IMR-90 (cell line): ENCODE results near the gene GALNT9. TPM values are rescaled to one million over a fixed set of nuclear protein-coding genes. Genes with fewer than 3 reads are reported as not detected.

Experiments
- ATAC-seq: fragments of 200-7000 bp; cut with Tn5 transposase; 2 replicates; pipeline ENCODE4 v1.9.1; 2020; ENCODE audit warnings: low read depth, mild to moderate bottlenecking, moderate library complexity
- BruUV-seq: library from RNA; stranded (reverse); fragments of 400-500 nt; replicated peaks from 2 replicates; lab custom pipeline; 2021; lab: Mats Ljungman, UMichigan
- CTCF ChIA-PET: fragments of 300-600 bp; formaldehyde crosslinking; extraction: SDS; loops from one replicate; lab custom pipeline; 2021; ENCODE audit warnings: antibody characterized with exemption; lab: Yijun Ruan, JAX
- POLR2A ChIA-PET: fragments of 300-600 bp; sonication (Branson Sonifier 250); formaldehyde crosslinking; loops from one replicate; lab custom pipeline; 2022; ENCODE audit warnings: antibody characterized with exemption; ENCODE audit not compliant: unreplicated experiment; lab: Charles Lee
- DNase-seq: peaks from one replicate; pipeline ENCODE4 v3.0.0; 2013
- H2AFZ ChIP-seq: replicated peaks from 2 replicates; pipeline ENCODE3; 2013; ENCODE audit warnings: low read length, mild to moderate bottlenecking; ENCODE audit not compliant: poor library complexity
- H2AK5ac ChIP-seq: 2 replicates; pipeline ENCODE4 v1.6.1; 2013; ENCODE audit warnings: low read depth, low read length, inconsistent platforms
- H2AK9ac ChIP-seq: replicated peaks from 2 replicates; pipeline ENCODE3; 2013; ENCODE audit warnings: mild to moderate bottlenecking, low read depth, low read length, moderate library complexity; ENCODE audit not compliant: poor library complexity
- H2BK120ac ChIP-seq: 2 replicates; pipeline ENCODE4 v1.6.1; 2013; ENCODE audit warnings: low read depth, low read length, inconsistent platforms
- H2BK15ac ChIP-seq: 3 replicates; pipeline ENCODE4 v1.6.1; 2013; ENCODE audit warnings: low read depth, low read length, inconsistent platforms
- H2BK20ac ChIP-seq: 2 replicates; pipeline ENCODE4 v1.6.1; 2013; ENCODE audit warnings: low read depth, mild to moderate bottlenecking, inconsistent platforms, low read length, moderate library complexity
- H2BK5ac ChIP-seq: 2 replicates; pipeline ENCODE4 v1.6.1; 2013; ENCODE audit warnings: mild to moderate bottlenecking, low read depth, low read length, inconsistent platforms; ENCODE audit not compliant: poor library complexity, severe bottlenecking
- H3K14ac ChIP-seq: replicated peaks from 2 replicates; pipeline ENCODE4 v1.6.1; 2013; ENCODE audit warnings: low read depth, low read length, inconsistent platforms
- H3K18ac ChIP-seq: 2 replicates; pipeline ENCODE4 v1.6.1; 2013; ENCODE audit warnings: low read depth, low read length, control low read depth
- H3K23ac ChIP-seq: 2 replicates; pipeline ENCODE4 v1.6.1; 2013; ENCODE audit warnings: low read depth, low read length, inconsistent platforms
- H3K27ac ChIP-seq: 2 replicates; pipeline ENCODE4 v1.5.1; 2013; ENCODE audit warnings: mild to moderate bottlenecking, control low read depth, low read length; ENCODE audit not compliant: insufficient read depth
- H3K27me3 ChIP-seq: 2 replicates; pipeline ENCODE4 v1.6.1; 2013; ENCODE audit warnings: low read length; ENCODE audit not compliant: control insufficient read depth, insufficient read depth
- H3K36me3 ChIP-seq: 2 replicates; pipeline ENCODE4 v1.6.1; 2013; ENCODE audit warnings: low read length, mixed read lengths; ENCODE audit not compliant: control insufficient read depth, insufficient read depth
- H3K4ac ChIP-seq: 2 replicates; pipeline ENCODE4 v1.6.1; 2013; ENCODE audit warnings: low read depth, low read length, inconsistent platforms
- H3K4me1 ChIP-seq: 2 replicates; pipeline ENCODE4 v1.6.1; 2013; ENCODE audit warnings: low read length, mixed read lengths; ENCODE audit not compliant: control insufficient read depth, insufficient read depth
- H3K4me2 ChIP-seq: 2 replicates; pipeline ENCODE4 v1.6.1; 2013; ENCODE audit warnings: low read depth, mild to moderate bottlenecking, control low read depth, low read length, moderate library complexity
- H3K4me3 ChIP-seq: 2 replicates; pipeline ENCODE4 v1.5.1; 2013; ENCODE audit warnings: low read depth, mild to moderate bottlenecking, control low read depth, low read length, moderate library complexity; ENCODE audit not compliant: insufficient read depth
- H3K56ac ChIP-seq: 2 replicates; pipeline ENCODE4 v1.6.1; 2013; ENCODE audit warnings: low read length, inconsistent platforms; ENCODE audit not compliant: insufficient read depth; ENCODE audit errors: extremely low read depth
- H3K79me1 ChIP-seq, 2 experiments: 2 replicates each; pipeline ENCODE4 v1.6.1; 2013; ENCODE audit warnings: low read length in 2 of 2, inconsistent platforms in 1 of 2, low read depth in 1 of 2
- H3K9ac ChIP-seq: 2 replicates; pipeline ENCODE4 v1.6.1; 2013; ENCODE audit warnings: low read depth, low read length, control low read depth
- H3K9me1 ChIP-seq: 2 replicates; pipeline ENCODE4 v1.6.1; 2013; ENCODE audit warnings: low read length, inconsistent platforms; ENCODE audit not compliant: insufficient read depth
- H3K9me3 ChIP-seq: 2 replicates; pipeline ENCODE4 v1.6.1; 2013; ENCODE audit warnings: low read length; ENCODE audit not compliant: control insufficient read depth, insufficient read depth
- H4K20me1 ChIP-seq: 2 replicates; pipeline ENCODE4 v1.6.1; 2013; ENCODE audit warnings: low read length, inconsistent platforms; ENCODE audit not compliant: insufficient read depth
- H4K5ac ChIP-seq: 2 replicates; pipeline ENCODE4 v1.6.1; 2013; ENCODE audit warnings: mild to moderate bottlenecking, low read depth, low read length, control low read depth
- H4K8ac ChIP-seq, 2 experiments: 2 replicates each; pipeline ENCODE4 v1.6.1; 2013; ENCODE audit warnings: low read depth in 2 of 2, low read length in 2 of 2, control low read depth in 1 of 2, inconsistent platforms in 1 of 2
- H4K91ac ChIP-seq: 2 replicates; pipeline ENCODE4 v1.6.1; 2013; ENCODE audit warnings: low read depth, low read length, inconsistent platforms; ENCODE audit not compliant: insufficient read depth
- WGBS, 2 experiments: methylation state at CpG; one replicate each; pipeline versions ENCODE4 v1.1.5 to v1.1.7; 2013; ENCODE audit warnings: missing lambda C conversion rate in 2 of 2; ENCODE audit not compliant: insufficient read length in 1 of 2; ENCODE audit errors: extremely low coverage in 2 of 2; 5-methylcytosine and 5-hydroxymethylcytosine counted together
- dilution Hi-C: fragments of 300-500 bp; cut with HindIII; formaldehyde crosslinking; loops from one replicate; pipeline ENCODE4 v1.14.3; 2018; ENCODE audit warnings: low sequenced_read_pairs; ENCODE audit not compliant: unreplicated experiment
- in situ Hi-C: fragments of 300-500 bp; cut with MboI; formaldehyde crosslinking; loops from 3 replicates; pipeline ENCODE4 v1.14.3; 2019; ENCODE audit warnings: low sequenced_read_pairs, inconsistent platforms, mixed read lengths
- intact Hi-C: fragments of 100-400 bp; cut with micrococcal nuclease; formaldehyde crosslinking; loops from 2 replicates; pipeline ENCODE4 v1.10.0; 2022
- polyA plus RNA-seq, 3 experiments: library from polyadenylated mRNA; depleted of rRNA; stranded (reverse); fragments of >200 nt; gene quantifications; 2 replicates each; pipeline ENCODE4 v1.2.3, GENCODE V29; 2012; ENCODE audit warnings: low replicate concordance in 1 of 3
- total RNA-seq: library from RNA; depleted of rRNA; stranded (reverse); fragments of >200 nt; gene quantifications from 2 replicates; pipeline ENCODE4 v1.2.3, GENCODE V29; 2012
- TF ChIP-seq, protein P1 (sequence below): conservative IDR thresholded peaks from 2 replicates; pipeline ENCODE4 v1.5.1; 2012; ENCODE audit warnings: mild to moderate bottlenecking, low read depth, low read length, improper control_type of control experiment

GALNT9 gene
- total and polyA plus RNA-seq, 2 of the 4 experiments (the other 2 are of a cell fraction) = under 0.01 to 0.12 TPM

DNA sequence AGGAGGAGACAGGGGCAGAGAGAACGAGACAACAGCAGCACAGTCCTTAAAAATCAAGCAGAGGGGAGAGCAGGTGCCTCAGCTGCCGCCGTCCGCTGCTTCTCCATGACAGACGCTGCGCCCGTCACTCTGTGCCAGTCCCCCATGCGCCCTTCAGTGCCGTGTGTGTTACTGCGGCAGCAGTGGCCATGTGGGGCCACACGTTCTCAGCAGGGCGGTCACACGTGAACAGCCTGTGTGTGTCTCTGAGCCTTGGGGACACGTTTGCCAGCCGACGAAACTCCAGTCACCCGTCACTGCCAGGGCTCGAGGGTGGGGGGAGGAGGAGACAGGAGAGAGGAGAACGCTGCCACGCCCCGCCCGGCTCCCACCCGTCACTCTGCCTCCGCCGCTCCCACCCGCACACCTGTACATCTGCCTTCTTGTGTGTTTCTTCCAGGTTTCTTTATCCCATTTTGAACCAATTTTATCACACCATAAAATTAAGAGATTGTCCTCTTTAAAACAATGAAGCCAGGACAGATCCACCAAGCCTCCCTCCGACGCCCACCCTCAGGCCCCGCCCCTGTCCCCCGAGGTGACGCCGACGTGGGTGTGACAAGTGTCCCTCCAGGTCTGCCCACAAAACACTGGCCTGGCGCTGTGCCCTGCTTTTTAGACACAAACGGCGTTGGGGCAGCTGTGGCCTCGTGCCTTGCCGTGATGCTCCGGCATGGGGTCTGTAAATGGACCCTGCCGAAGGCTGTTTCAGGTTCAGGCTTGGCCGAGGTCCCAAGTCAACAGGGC lies 58.2 kb downstream of the GALNT9 start:
- H4K8ac ChIP-seq = no peak overlapping the region
- ChIA-PET CTCF (no interaction called here), POLR2A (no interaction called here)
- H3K4ac ChIP-seq = no peak overlapping the region
- no peak overlapping the region for H3K18ac ChIP-seq
- H3K4me1 ChIP-seq = no peaks in the 10 kb centered on the region
- WGBS, 2 experiments = 70% methylated on average over 23 of the region's 41 CpGs; no CpG with 5 or more reads in 1 of the 2 experiments
- no peak overlapping the region for H4K91ac ChIP-seq
- no peak overlapping the region for H2BK15ac ChIP-seq
- H3K14ac ChIP-seq = no peak overlapping the region
- no peak overlapping the region for H3K4me3 ChIP-seq
- peaks cover 5% of the 10 kb centered on the region; the same call in 1 of the 2 replicates for H3K9me3 ChIP-seq
- dilution Hi-C loops (no loop called here), in situ Hi-C loops (no loop called here), intact Hi-C loops (no loop called here)
- H4K20me1 ChIP-seq = no peaks in the 10 kb centered on the region
- no peaks in the 10 kb centered on the region for H3K36me3 ChIP-seq
- H4K5ac ChIP-seq = no peak overlapping the region
- TF ChIP-seq, protein P1, sequence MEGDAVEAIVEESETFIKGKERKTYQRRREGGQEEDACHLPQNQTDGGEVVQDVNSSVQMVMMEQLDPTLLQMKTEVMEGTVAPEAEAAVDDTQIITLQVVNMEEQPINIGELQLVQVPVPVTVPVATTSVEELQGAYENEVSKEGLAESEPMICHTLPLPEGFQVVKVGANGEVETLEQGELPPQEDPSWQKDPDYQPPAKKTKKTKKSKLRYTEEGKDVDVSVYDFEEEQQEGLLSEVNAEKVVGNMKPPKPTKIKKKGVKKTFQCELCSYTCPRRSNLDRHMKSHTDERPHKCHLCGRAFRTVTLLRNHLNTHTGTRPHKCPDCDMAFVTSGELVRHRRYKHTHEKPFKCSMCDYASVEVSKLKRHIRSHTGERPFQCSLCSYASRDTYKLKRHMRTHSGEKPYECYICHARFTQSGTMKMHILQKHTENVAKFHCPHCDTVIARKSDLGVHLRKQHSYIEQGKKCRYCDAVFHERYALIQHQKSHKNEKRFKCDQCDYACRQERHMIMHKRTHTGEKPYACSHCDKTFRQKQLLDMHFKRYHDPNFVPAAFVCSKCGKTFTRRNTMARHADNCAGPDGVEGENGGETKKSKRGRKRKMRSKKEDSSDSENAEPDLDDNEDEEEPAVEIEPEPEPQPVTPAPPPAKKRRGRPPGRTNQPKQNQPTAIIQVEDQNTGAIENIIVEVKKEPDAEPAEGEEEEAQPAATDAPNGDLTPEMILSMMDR = no peak
- H2AK9ac ChIP-seq = no peak overlapping the region
- H3K79me1 ChIP-seq = no peaks in the 10 kb centered on the region
- no peak overlapping the region for H3K4me2 ChIP-seq
- H3K9me1 ChIP-seq = no peaks in the 10 kb centered on the region
- H3K56ac ChIP-seq = no peak overlapping the region
- no peak for DNase-seq
- no peak overlapping the region for H3K9ac ChIP-seq
- peaks cover 1% of the 10 kb centered on the region; the same call in 1 of the 2 replicates for H3K27me3 ChIP-seq
- no peak overlapping the region for H2AK5ac ChIP-seq
- no peak overlapping the region for H2BK5ac ChIP-seq
- no peak overlapping the region for H2AFZ ChIP-seq
- H2BK20ac ChIP-seq = no peak overlapping the region
- H3K27ac ChIP-seq = no peak overlapping the region
- H3K23ac ChIP-seq = no peak overlapping the region
- ATAC-seq = no peak
- BruUV-seq = no TSS peak
- H2BK120ac ChIP-seq = no peak overlapping the region
